Panc1 (cell line): ENCODE results near the gene DOP1A. TPM values are rescaled to one million over a fixed set of nuclear protein-coding genes. Genes with fewer than 3 reads are reported as not detected.

Experiments
- ATAC-seq: fragments of 200-7000 bp; cut with Tn5 transposase; 2 replicates; pipeline ENCODE4 v1.9.1; 2020; ENCODE audit warnings: mild to moderate bottlenecking, moderate library complexity
- BruUV-seq: library from RNA; stranded (reverse); fragments of 400-500 nt; replicated peaks from 2 replicates; lab custom pipeline; 2021; lab: Mats Ljungman, UMichigan
- CTCF ChIA-PET: fragments of 300-600 bp; sonication (Branson Sonifier 250); formaldehyde crosslinking; loops from one replicate; lab custom pipeline; 2022; ENCODE audit warnings: antibody characterized with exemption; lab: Charles Lee
- POLR2A ChIA-PET: fragments of 300-600 bp; sonication (Branson Sonifier 250); formaldehyde crosslinking; loops from one replicate; lab custom pipeline; 2022; ENCODE audit warnings: antibody characterized with exemption; lab: Charles Lee
- DNase-seq: peaks from one replicate; pipeline ENCODE4 v3.0.0-alpha.2; 2010; ENCODE audit warnings: low read depth, low spot score
- H3K27ac ChIP-seq: 2 replicates; pipeline ENCODE4 v1.5.1; 2011; ENCODE audit warnings: mild to moderate bottlenecking, low read length, inconsistent platforms
- H3K27me3 ChIP-seq: fragments of 200-500 bp; sonication (Bioruptor generic); 2 replicates; pipeline ENCODE4 v1.6.0; 2014; ENCODE audit warnings: low read length, inconsistent platforms; ENCODE audit not compliant: control insufficient read depth, insufficient read depth
- H3K36me3 ChIP-seq: fragments of 200-500 bp; sonication (Bioruptor generic); 2 replicates; pipeline ENCODE4 v1.5.1; 2014; ENCODE audit warnings: inconsistent platforms, mild to moderate bottlenecking, low read length, moderate library complexity; ENCODE audit not compliant: control insufficient read depth, insufficient read depth
- H3K4me1 ChIP-seq: 2 replicates; pipeline ENCODE4 v1.5.1; 2011; ENCODE audit warnings: inconsistent platforms, mild to moderate bottlenecking, low read length, moderate library complexity; ENCODE audit not compliant: control insufficient read depth, insufficient read depth
- H3K4me3 ChIP-seq, 2 experiments: 2 replicates each; pipeline ENCODE4 v1.5.1; 2011 to 2012; ENCODE audit warnings: low read depth in 2 of 2, low read length in 2 of 2, mild to moderate bottlenecking in 2 of 2, inconsistent platforms in 1 of 2, moderate library complexity in 1 of 2
- H3K9me3 ChIP-seq: fragments of 200-500 bp; sonication (Bioruptor generic); 2 replicates; pipeline ENCODE4 v1.5.1; 2014; ENCODE audit warnings: low read depth, mild to moderate bottlenecking, inconsistent platforms, low read length, moderate library complexity; ENCODE audit not compliant: control insufficient read depth, insufficient read depth
- POLR2AphosphoS5 ChIP-seq: IDR thresholded peaks from 2 replicates; pipeline ENCODE4 v1.6.1; 2012; ENCODE audit warnings: mild to moderate bottlenecking, low read depth, low read length, moderate library complexity
- SIN3A ChIP-seq: IDR thresholded peaks from 2 replicates; pipeline ENCODE4 v1.6.1; 2012; ENCODE audit warnings: low read depth, mild to moderate bottlenecking, low read length, moderate library complexity, borderline replicate concordance; ENCODE audit not compliant: insufficient read depth
- TCF7L2 ChIP-seq: IDR thresholded peaks from 2 replicates; pipeline ENCODE4 v1.6.1; 2011; ENCODE audit warnings: mild to moderate bottlenecking, low read depth, low read length, inconsistent platforms
- in situ Hi-C: cut with HindIII; loops from 2 replicates; pipeline ENCODE4 v1.10.0; 2016; ENCODE audit warnings: low sequenced_read_pairs, low pct_unique_long_range_greater_than_20kb
- intact Hi-C: fragments of 100-400 bp; cut with micrococcal nuclease; formaldehyde crosslinking; loops from one replicate; pipeline ENCODE4 v1.10.0; 2022; ENCODE audit not compliant: unreplicated experiment
- total RNA-seq: library from RNA; stranded (reverse); gene quantifications from one replicate; pipeline ENCODE4 v1.2.1, GENCODE V29; 2021; ENCODE audit not compliant: unreplicated experiment
- TF ChIP-seq, protein P1 (sequence below): fragments of 450-650 bp; IDR thresholded peaks from 2 replicates; pipeline ENCODE4 v1.5.1; 2017; ENCODE audit warnings: mild to moderate bottlenecking
- TF ChIP-seq, protein P2 (sequence below), 2 experiments: IDR thresholded peaks; 2 replicates each; pipeline ENCODE4 v1.6.1; 2011 to 2012; ENCODE audit warnings: low read depth in 2 of 2, control low read depth in 1 of 2, low read length in 1 of 2, mild to moderate bottlenecking in 1 of 2, moderate library complexity in 1 of 2; ENCODE audit not compliant: insufficient read depth in 1 of 2

The DOP1A gene
- total RNA-seq, 1 experiment from 2014 or later = 13.4 TPM

DNA sequence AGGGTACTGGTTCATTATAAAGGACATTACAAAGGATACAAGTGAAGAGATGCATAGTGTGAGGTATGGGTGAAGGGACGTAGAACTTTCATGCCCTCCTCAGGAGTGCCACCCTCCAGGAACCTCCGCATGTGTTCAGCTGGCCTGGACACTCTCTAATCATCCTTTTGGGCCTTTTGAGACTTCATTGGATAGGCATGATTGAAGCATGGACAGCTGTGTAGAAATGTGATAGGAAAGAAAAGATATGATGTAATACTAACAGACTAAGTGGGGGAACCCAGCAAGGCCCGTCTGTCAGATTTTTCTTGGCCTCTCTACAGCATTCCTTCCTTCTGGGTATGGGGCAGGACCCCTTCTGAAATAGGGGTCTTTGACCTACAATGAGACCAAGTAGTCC is 31.1 kb downstream of the DOP1A start:
- intact Hi-C loops = no loop called here
- POLR2A ChIA-PET = no interaction called here
- no peaks in the 10 kb centered on the region for H3K36me3 ChIP-seq
- in situ Hi-C loops = loop anchor here (25.0 kb wide), 1 partner anchor 414 kb away; the partner anchor contains the start of gene PRSS35
- TF ChIP-seq, protein P1, sequence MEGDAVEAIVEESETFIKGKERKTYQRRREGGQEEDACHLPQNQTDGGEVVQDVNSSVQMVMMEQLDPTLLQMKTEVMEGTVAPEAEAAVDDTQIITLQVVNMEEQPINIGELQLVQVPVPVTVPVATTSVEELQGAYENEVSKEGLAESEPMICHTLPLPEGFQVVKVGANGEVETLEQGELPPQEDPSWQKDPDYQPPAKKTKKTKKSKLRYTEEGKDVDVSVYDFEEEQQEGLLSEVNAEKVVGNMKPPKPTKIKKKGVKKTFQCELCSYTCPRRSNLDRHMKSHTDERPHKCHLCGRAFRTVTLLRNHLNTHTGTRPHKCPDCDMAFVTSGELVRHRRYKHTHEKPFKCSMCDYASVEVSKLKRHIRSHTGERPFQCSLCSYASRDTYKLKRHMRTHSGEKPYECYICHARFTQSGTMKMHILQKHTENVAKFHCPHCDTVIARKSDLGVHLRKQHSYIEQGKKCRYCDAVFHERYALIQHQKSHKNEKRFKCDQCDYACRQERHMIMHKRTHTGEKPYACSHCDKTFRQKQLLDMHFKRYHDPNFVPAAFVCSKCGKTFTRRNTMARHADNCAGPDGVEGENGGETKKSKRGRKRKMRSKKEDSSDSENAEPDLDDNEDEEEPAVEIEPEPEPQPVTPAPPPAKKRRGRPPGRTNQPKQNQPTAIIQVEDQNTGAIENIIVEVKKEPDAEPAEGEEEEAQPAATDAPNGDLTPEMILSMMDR = no peak
- TF ChIP-seq, protein P2, sequence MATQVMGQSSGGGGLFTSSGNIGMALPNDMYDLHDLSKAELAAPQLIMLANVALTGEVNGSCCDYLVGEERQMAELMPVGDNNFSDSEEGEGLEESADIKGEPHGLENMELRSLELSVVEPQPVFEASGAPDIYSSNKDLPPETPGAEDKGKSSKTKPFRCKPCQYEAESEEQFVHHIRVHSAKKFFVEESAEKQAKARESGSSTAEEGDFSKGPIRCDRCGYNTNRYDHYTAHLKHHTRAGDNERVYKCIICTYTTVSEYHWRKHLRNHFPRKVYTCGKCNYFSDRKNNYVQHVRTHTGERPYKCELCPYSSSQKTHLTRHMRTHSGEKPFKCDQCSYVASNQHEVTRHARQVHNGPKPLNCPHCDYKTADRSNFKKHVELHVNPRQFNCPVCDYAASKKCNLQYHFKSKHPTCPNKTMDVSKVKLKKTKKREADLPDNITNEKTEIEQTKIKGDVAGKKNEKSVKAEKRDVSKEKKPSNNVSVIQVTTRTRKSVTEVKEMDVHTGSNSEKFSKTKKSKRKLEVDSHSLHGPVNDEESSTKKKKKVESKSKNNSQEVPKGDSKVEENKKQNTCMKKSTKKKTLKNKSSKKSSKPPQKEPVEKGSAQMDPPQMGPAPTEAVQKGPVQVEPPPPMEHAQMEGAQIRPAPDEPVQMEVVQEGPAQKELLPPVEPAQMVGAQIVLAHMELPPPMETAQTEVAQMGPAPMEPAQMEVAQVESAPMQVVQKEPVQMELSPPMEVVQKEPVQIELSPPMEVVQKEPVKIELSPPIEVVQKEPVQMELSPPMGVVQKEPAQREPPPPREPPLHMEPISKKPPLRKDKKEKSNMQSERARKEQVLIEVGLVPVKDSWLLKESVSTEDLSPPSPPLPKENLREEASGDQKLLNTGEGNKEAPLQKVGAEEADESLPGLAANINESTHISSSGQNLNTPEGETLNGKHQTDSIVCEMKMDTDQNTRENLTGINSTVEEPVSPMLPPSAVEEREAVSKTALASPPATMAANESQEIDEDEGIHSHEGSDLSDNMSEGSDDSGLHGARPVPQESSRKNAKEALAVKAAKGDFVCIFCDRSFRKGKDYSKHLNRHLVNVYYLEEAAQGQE (IDR thresholded peaks at IDR 0.05; ENCODE audit: insufficient read depth in 1 of 2, low read depth in 2 of 2, low read length in 1 of 2) = no peak
- TF ChIP-seq POLR2AphosphoS5 = no peak
- TF ChIP-seq TCF7L2 = no peak
- TF ChIP-seq SIN3A = no peak
- no peaks in the 10 kb centered on the region for H3K27me3 ChIP-seq
- H3K4me3 ChIP-seq = no peak overlapping the region
- CTCF ChIA-PET = no interaction called here
- ATAC-seq = no peak
- no TSS peak for BruUV-seq
- H3K9me3 ChIP-seq = no peaks in the 10 kb centered on the region
- DNase-seq = no peak
- H3K27ac ChIP-seq = peak overlapping the region; percentile 66; the same call in 1 of the 2 replicates
- no peaks in the 10 kb centered on the region for H3K4me1 ChIP-seq

DNA sequence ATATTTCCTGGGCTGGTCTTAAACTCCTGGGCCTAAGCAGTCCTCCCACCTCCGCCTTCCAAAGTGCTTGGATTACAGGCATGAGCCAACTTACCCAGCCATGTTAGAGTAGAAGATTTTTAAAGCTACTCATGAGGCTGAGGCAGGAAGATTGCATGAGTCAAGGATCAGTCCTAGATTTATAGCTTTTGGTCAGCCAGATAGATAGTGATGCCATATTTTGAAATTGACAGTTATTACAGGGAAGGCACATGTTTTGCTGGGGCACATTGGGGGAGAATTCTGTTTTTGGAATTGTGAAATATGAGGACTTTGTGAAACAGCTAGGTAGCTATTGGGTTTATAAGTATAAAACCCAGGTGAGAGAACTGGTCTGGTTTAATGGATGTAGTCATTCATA is 40.9 kb downstream of the DOP1A start:
- CTCF ChIA-PET = no interaction called here

More for the DNA sequence above, 40.9 kb downstream of the DOP1A start:
- TF ChIP-seq, protein P1 = no peak
- Histone ChIP-seq H3K9me3 (no peaks in the 10 kb centered on the region), H3K27ac (no peak overlapping the region), H3K4me3 (no peak overlapping the region), H3K36me3 (peaks cover 2% of the 10 kb centered on the region; the same call in 1 of the 2 replicates), H3K4me1 (no peaks in the 10 kb centered on the region), H3K27me3 (no peaks in the 10 kb centered on the region)
- POLR2A ChIA-PET = no interaction called here
- no peak for DNase-seq
- in situ Hi-C loops (no loop called here), intact Hi-C loops (no loop called here)
- no TSS peak for BruUV-seq
- no peak for ATAC-seq
